Body of pancreas (tissue), 4 donors: ENCODE results near the gene HAGHL.

Source experiments
- CTCF ChIP-seq, 7 experiments: fragments of 450-650 bp in 4 of 7; fragments of 200-600 bp in 3 of 7; sonication (generic) in 3 of 7; IDR thresholded peaks; one replicate each; pipeline ENCODE4 v1.5.1; 2016 to 2019; ENCODE audit warnings: antibody characterized with exemption in 7 of 7
- POLR2A ChIP-seq, 3 donors: fragments of 450-650 bp; IDR thresholded peaks; one replicate each; pipeline ENCODE4 v1.6.1; 2016; ENCODE audit warnings: antibody characterized with exemption in 3 of 3, mild to moderate bottlenecking in 2 of 3

DNA sequence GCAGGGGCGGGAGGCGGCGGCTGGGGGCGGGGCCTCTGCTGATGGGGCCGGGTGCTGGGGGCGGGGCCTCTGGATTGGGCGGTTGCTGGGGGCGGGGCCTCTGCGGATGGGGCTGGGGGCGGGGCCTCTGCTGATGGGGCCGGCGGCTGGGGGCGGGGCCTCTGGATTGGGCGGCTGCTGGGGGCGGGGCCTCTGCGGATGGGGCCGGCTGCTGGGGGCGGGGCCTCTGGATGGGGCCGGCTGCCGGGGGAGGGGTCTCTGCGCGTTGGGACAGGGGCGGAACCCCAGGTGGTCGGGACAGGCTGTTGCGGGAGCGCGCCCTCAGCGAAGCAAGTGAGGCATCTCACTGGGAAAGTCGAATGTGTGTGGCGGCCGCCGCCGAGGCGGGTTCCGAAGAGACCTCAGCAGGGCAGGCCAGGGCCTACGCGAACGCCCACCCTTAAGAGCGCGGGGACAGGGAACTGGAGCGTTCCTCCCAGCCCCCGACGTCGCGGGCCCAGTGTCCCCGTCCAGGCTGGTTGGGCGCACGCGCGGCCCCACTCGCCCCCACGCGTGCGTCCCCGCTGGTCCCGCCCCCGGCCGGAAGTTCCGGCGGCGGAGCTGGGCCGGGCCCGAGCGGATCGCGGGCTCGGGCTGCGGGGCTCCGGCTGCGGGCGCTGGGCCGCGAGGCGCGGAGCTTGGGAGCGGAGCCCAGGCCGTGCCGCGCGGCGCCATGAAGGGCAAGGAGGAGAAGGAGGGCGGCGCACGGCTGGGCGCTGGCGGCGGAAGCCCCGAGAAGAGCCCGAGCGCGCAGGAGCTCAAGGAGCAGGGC lies 46.9 kb upstream of the HAGHL start, which contains the start of gene STUB1:
- peak; percentile 35 to 57 (median 41) for TF ChIP-seq POLR2A (IDR thresholded peaks at IDR 0.05)
- no peak for TF ChIP-seq CTCF (IDR thresholded peaks at IDR 0.05)
